ENCODE results near the gene TMEM63A.

- TF ChIP-seq CTCF (IDR thresholded peaks at IDR 0.05; ENCODE audit: low read length) (no peak), EZH2phosphoT487 (IDR thresholded peaks at IDR 0.05; ENCODE audit: low read length) (no peak), EZH2 (optimal IDR thresholded peaks at IDR 0.05; ENCODE audit: low read depth, low read length) (no peak)
Observed at GRCh38 chr1:225885336-225885735, 3.2 kb upstream of the TMEM63A start.

Measured in MM.1S (cell line).